HK-2 (cell line): ENCODE results near the gene MAP3K12.

Source experiments
- DNase-seq: peaks from one replicate; pipeline ENCODE4 v3.0.0-alpha.2; 2018; ENCODE audit not compliant: unreplicated experiment

Gene MAP3K12

GRCh38 chr12:53507603-53507885, 8.3 kb upstream of the MAP3K12 start:
- no peak for DNase-seq

GRCh38 chr12:53506881-53507602, 7.8 kb upstream of the MAP3K12 start, which contains the start of gene NPFF:
Gene NPFF (minus strand): TSS chr12:53507484. CDS start chr12:53507474, 10 bp downstream.
- no peak for DNase-seq

GRCh38 chr12:53506450-53506785, 7.2 kb upstream of the MAP3K12 start:
- no peak for DNase-seq

- DNase-seq = no peak
These were observed 6.5 kb upstream of the MAP3K12 start for GRCh38 chr12:53505555-53506449.

- peak; percentile 37 for DNase-seq
These were observed 5.8 kb upstream of the MAP3K12 start for GRCh38 chr12:53505086-53505485.

- DNase-seq = no peak
These were observed 5.0 kb upstream of the MAP3K12 start for GRCh38 chr12:53504004-53504920.

- DNase-seq = no peak
These were observed 3.9 kb upstream of the MAP3K12 start for GRCh38 chr12:53502983-53503728.

- DNase-seq = no peak
These were observed 3.1 kb upstream of the MAP3K12 start for GRCh38 chr12:53502331-53502730.

GRCh38 chr12:53501615-53502181, 2.4 kb upstream of the MAP3K12 start:
- DNase-seq = no peak

- peak; percentile 98 for DNase-seq
These were observed 1.7 kb upstream of the MAP3K12 start, which contains the start of gene TARBP2 for GRCh38 chr12:53500776-53501614. Gene TARBP2 (plus strand): TSS chr12:53501283. CDS start chr12:53501409, 126 bp downstream.

- no peak for DNase-seq
These were observed 1.0 kb upstream of the MAP3K12 start for GRCh38 chr12:53500142-53500775.

GRCh38 chr12:53498235-53498630, 1.0 kb downstream of the MAP3K12 start:
- DNase-seq = no peak

GRCh38 chr12:53497461-53497860, 1.8 kb downstream of the MAP3K12 start:
- DNase-seq = no peak

GRCh38 chr12:53496752-53497032, 2.6 kb downstream of the MAP3K12 start:
- DNase-seq = no peak

- DNase-seq = no peak
These were observed 3.1 kb downstream of the MAP3K12 start for GRCh38 chr12:53495903-53496751.

GRCh38 chr12:53493610-53494391, 5.5 kb downstream of the MAP3K12 start:
- no peak for DNase-seq

- peak; percentile 93 for DNase-seq
These were observed 6.2 kb downstream of the MAP3K12 start for GRCh38 chr12:53492830-53493609.
